Measurements from ENCODE around the gene CAMKK2.
"Not testable (repeated sequence)": the region's sequence is repeated elsewhere in the genome, so short reads cannot be mapped to it uniquely, and the experiment has no call there.

The CAMKK2 gene

DNA sequence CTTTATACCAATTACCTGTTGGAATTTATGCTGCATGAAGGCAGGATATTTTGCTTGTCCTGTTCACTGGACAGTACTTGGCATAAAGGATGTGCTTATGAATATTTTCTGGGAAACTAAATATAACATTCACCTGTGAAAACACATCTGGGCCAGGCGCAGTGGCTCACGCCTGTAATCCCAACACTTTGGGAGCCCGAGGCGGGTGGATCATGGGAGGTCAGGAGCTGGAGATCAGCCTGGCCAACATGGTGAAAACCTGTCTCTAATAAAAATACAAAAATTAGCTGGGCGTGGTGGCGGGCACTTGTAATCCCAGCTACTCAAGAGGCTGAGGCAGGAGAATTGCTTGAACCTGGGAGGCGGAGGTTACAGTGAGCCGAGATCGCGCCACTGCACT is 87.9 kb downstream of the CAMKK2 start:
- H3K27ac ChIP-seq (ENCODE audit: insufficient read depth, low read length, poor library complexity, severe bottlenecking); H3K27me3 ChIP-seq (replicated peaks; ENCODE audit: control insufficient read depth, insufficient read depth, low read length, poor library complexity, severe bottlenecking); H3K4me3 ChIP-seq (ENCODE audit: insufficient read depth, low read depth, low read length, poor library complexity, severe bottlenecking); H3K36me3 ChIP-seq (ENCODE audit: control insufficient read depth, insufficient read depth, low read length); DNase-seq; H3K9me3 ChIP-seq (ENCODE audit: control insufficient read depth, low read length): not testable (repeated sequence)
- H3K4me1 ChIP-seq (ENCODE audit: control insufficient read depth, insufficient read depth, low read length, poor library complexity, severe bottlenecking), result peaks cover 16% of the 10 kb centered on the region

DNA sequence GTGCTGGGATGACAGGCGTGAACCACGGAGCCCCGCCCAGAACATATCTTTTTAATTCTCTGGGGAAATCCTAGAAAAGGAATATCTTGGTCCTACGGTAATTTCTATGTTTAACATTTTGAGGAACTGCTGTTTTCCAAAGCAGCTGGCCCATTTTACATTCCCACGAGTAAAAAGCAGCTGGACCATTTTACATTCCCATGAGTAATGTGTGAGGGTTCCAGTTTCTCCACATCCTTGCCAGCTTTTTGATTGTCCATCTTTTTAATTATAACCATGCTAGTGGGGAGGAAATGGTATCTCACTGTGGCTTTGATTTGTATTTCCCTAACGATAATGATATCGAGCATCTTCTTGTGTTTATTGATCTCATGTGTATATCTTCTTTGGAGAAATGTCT is 91.0 kb downstream of the CAMKK2 start:
- H3K36me3 ChIP-seq (ENCODE audit: control insufficient read depth, insufficient read depth, low read length), result no peaks in the 10 kb centered on the region
- no peak overlapping the region for H3K4me3 ChIP-seq (ENCODE audit: insufficient read depth, low read depth, low read length, poor library complexity, severe bottlenecking)
- no peak overlapping the region for H3K27ac ChIP-seq (ENCODE audit: insufficient read depth, low read length, poor library complexity, severe bottlenecking)
- peaks cover 2% of the 10 kb centered on the region for H3K4me1 ChIP-seq (ENCODE audit: control insufficient read depth, insufficient read depth, low read length, poor library complexity, severe bottlenecking)
- H3K27me3 ChIP-seq (replicated peaks; ENCODE audit: control insufficient read depth, insufficient read depth, low read length, poor library complexity, severe bottlenecking), result no peaks in the 10 kb centered on the region
- no peaks in the 10 kb centered on the region for H3K9me3 ChIP-seq (ENCODE audit: control insufficient read depth, low read length)
- DNase-seq, result no peak

DNA sequence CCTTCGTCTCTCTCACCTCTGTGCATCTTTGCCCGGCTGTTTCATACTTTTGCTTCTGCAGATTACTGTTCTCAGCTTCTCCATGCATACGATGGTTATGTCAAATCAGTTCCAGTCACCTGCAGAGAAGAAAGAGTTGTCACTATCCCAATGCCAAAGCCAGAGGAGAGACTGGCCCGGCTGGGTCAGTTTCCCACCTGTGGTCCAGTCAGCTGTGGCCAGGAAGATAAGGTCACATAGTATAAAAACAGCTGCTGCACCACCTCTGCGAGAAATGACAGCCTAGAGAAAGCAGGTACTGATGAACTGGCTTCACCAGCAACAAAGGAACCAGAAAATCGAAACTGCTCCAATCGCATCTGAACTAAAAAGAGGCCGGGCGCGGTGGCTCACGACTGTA is 93.0 kb downstream of the CAMKK2 start:
- H3K27ac ChIP-seq (ENCODE audit: insufficient read depth, low read length, poor library complexity, severe bottlenecking), result no peak overlapping the region
- H3K27me3 ChIP-seq (replicated peaks; ENCODE audit: control insufficient read depth, insufficient read depth, low read length, poor library complexity, severe bottlenecking), result no peaks in the 10 kb centered on the region
- no peak overlapping the region for H3K4me3 ChIP-seq (ENCODE audit: insufficient read depth, low read depth, low read length, poor library complexity, severe bottlenecking)
- H3K9me3 ChIP-seq (ENCODE audit: control insufficient read depth, low read length), result no peaks in the 10 kb centered on the region
- no peaks in the 10 kb centered on the region for H3K4me1 ChIP-seq (ENCODE audit: control insufficient read depth, insufficient read depth, low read length, poor library complexity, severe bottlenecking)
- H3K36me3 ChIP-seq (ENCODE audit: control insufficient read depth, insufficient read depth, low read length), result no peaks in the 10 kb centered on the region
- no peak for DNase-seq

DNA sequence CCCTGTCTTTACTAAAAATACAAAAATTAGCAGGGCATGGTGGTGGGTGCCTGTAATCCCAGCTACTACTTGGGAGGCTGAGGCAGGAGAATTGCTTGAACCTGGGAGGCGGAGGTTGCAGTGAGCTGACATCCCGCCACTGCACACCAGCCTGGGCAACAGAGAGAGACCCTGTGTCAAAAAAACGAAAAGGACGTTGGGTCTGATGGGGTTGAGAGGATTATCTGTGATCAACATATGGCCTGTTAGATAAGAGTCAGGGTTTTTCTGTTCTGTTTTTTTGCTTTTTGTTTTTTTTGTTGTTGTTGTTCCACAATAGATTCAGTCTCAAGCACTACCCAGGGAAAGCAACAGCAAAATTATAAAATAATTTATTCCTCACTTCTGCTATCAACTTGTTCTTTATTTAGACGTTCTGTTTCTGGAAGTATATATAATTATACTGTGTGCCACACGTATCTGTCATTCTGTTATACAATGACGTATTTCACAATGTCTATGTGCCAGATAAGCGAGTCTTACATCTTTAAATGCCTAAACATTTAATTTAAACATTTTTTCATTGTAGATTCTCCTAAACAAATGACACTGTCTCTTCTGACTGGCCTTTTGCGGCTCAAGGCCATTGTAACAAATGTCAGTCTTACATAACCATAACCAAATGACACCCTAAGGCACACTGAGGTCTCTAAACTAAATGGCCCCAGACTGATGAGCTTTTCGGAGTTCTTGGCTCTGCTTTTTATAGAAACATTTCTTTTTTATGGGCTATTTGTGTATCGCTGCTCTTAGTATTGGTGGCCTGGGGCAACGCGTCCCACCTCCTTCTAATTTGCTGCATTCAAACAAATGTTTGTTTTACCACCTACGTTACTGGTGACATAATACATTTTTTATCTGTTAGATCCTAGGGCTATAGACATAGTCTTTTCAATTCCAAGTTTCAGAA is 93.8 kb downstream of the CAMKK2 start:
- Histone ChIP-seq H3K36me3 (ENCODE audit: control insufficient read depth, insufficient read depth, low read length) (no peaks in the 10 kb centered on the region), H3K27me3 (replicated peaks; ENCODE audit: control insufficient read depth, insufficient read depth, low read length, poor library complexity, severe bottlenecking) (no peaks in the 10 kb centered on the region), H3K4me1 (ENCODE audit: control insufficient read depth, insufficient read depth, low read length, poor library complexity, severe bottlenecking) (no peaks in the 10 kb centered on the region), H3K27ac (ENCODE audit: insufficient read depth, low read length, poor library complexity, severe bottlenecking) (no peak overlapping the region), H3K9me3 (ENCODE audit: control insufficient read depth, low read length) (no peaks in the 10 kb centered on the region), H3K4me3 (ENCODE audit: insufficient read depth, low read depth, low read length, poor library complexity, severe bottlenecking) (no peak overlapping the region)
- no peak for DNase-seq

DNA sequence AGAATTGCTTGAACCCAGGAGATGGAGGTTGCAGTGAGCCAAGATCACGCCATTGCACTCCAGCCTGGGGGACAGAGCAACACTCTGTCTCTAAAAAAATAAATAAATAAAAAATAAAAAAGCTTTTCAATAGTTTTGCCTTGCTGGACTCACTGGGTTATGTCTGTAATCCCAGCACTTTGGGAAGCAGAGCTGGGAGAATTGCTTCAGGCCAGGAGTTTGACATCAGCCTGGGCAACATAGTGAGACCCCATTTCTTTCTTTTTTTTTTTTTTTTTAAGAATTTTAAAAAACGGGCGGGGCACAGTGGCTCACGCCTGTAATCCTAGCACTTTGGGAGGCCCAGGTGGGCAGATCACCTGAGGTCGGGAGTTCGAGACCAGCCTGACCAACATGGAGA is 95.4 kb downstream of the CAMKK2 start:
- DNase-seq; H3K4me1 ChIP-seq (ENCODE audit: control insufficient read depth, insufficient read depth, low read length, poor library complexity, severe bottlenecking); H3K27me3 ChIP-seq (replicated peaks; ENCODE audit: control insufficient read depth, insufficient read depth, low read length, poor library complexity, severe bottlenecking); H3K27ac ChIP-seq (ENCODE audit: insufficient read depth, low read length, poor library complexity, severe bottlenecking); H3K9me3 ChIP-seq (ENCODE audit: control insufficient read depth, low read length); H3K4me3 ChIP-seq (ENCODE audit: insufficient read depth, low read depth, low read length, poor library complexity, severe bottlenecking); H3K36me3 ChIP-seq (ENCODE audit: control insufficient read depth, insufficient read depth, low read length): not testable (repeated sequence)

DNA sequence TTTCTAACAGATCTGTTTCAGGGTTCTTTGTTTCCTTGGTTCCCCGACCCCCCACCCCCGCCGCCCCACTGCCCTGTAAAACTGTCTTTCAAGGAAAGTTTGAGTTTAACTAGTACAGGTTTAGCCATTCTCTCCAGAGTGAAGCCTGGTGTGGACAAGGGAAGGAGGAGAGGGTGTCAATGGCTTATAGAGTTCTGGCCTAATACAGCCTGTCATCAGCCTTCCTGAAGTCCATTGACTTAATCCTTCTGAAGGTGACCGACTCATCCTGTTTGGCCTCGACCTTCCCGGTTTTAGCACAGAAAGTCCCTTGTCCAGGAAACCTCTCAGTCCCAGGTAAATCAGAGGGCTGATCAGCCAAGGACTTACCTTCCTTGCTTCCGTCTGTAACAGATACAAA is 97.6 kb downstream of the CAMKK2 start:
- Histone ChIP-seq H3K27ac (ENCODE audit: insufficient read depth, low read length, poor library complexity, severe bottlenecking) (no peak overlapping the region), H3K36me3 (ENCODE audit: control insufficient read depth, insufficient read depth, low read length) (no peaks in the 10 kb centered on the region), H3K4me1 (ENCODE audit: control insufficient read depth, insufficient read depth, low read length, poor library complexity, severe bottlenecking) (peaks cover 3% of the 10 kb centered on the region), H3K9me3 (ENCODE audit: control insufficient read depth, low read length) (no peaks in the 10 kb centered on the region), H3K27me3 (replicated peaks; ENCODE audit: control insufficient read depth, insufficient read depth, low read length, poor library complexity, severe bottlenecking) (no peaks in the 10 kb centered on the region), H3K4me3 (ENCODE audit: insufficient read depth, low read depth, low read length, poor library complexity, severe bottlenecking) (no peak overlapping the region)
- DNase-seq, result no peak

DNA sequence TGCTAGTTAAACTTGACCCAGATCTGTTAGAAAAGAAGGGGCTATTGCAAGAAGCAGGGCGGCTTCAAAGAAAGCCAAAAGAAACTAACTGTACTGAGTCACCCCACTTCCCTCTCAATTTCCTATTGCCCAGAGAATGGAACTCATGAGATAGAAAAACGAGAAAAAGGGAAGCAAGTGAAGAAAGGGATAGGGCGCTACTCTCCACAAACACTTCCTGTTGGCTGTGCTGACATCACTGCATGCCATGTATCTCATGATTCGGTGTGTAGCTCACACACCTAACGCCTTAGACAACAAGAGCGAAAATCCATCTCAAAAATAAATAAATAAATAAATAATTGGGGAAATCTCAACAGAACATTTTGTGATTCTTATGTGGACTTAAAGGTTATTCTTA is 99.6 kb downstream of the CAMKK2 start:
- no peak overlapping the region for H3K4me3 ChIP-seq (ENCODE audit: insufficient read depth, low read depth, low read length, poor library complexity, severe bottlenecking)
- H3K9me3 ChIP-seq (ENCODE audit: control insufficient read depth, low read length), result no peaks in the 10 kb centered on the region
- H3K4me1 ChIP-seq (ENCODE audit: control insufficient read depth, insufficient read depth, low read length, poor library complexity, severe bottlenecking), result peaks cover 3% of the 10 kb centered on the region
- H3K27me3 ChIP-seq (replicated peaks; ENCODE audit: control insufficient read depth, insufficient read depth, low read length, poor library complexity, severe bottlenecking), result no peaks in the 10 kb centered on the region
- H3K36me3 ChIP-seq (ENCODE audit: control insufficient read depth, insufficient read depth, low read length), result no peaks in the 10 kb centered on the region
- no peak overlapping the region for H3K27ac ChIP-seq (ENCODE audit: insufficient read depth, low read length, poor library complexity, severe bottlenecking)
- DNase-seq, result no peak

DNA sequence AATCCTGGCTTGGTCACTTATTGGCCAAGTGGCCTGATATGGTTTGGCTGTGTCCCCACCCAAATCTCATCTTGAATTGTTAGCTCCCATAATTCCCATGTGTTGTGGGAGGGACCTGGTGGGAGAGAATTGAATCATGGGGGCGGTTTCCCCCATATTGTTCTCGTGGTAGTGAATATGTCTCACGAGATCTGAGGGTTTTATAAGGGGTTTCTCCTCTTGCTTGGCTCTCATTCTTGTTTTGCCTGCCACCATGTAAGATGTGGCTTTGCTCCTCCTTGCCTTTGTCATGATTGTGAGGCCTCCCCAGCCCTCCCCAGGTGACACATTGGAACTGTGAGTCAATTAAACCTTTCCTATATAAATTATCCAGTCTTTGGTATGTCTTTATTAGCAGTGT is 105.4 kb downstream of the CAMKK2 start:
- no peak overlapping the region for H3K4me3 ChIP-seq (ENCODE audit: insufficient read depth, low read depth, low read length, poor library complexity, severe bottlenecking)
- no peaks in the 10 kb centered on the region for H3K36me3 ChIP-seq (ENCODE audit: control insufficient read depth, insufficient read depth, low read length)
- no peaks in the 10 kb centered on the region for H3K27me3 ChIP-seq (replicated peaks; ENCODE audit: control insufficient read depth, insufficient read depth, low read length, poor library complexity, severe bottlenecking)
- H3K27ac ChIP-seq (ENCODE audit: insufficient read depth, low read length, poor library complexity, severe bottlenecking), result no peak overlapping the region
- DNase-seq, result no peak
- H3K9me3 ChIP-seq (ENCODE audit: control insufficient read depth, low read length), result no peaks in the 10 kb centered on the region
- H3K4me1 ChIP-seq (ENCODE audit: control insufficient read depth, insufficient read depth, low read length, poor library complexity, severe bottlenecking), result no peaks in the 10 kb centered on the region

DNA sequence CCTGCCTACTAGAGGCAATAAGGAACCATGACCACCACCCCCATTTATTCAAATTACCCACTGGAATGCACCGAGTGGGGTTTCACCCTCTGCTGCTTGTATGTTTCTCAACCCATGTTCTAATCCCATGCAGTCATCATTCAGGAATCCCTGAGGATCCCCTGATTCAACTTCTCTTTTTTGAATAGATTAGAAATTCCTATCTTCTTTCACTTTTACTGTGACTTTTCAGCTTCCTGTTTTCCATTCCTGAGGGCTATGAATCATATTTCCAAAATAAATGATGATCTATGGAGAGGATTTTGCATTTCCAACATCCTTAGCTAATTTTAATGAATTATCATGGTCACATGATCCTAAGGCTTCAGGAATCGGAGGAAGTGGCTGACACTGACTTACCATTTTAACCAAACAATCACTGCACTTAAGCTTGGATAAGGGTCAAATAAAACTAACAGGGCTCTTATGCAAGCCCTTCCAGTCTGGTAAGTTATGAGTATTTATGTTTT is 105.9 kb downstream of the CAMKK2 start:
- H3K4me1 ChIP-seq (ENCODE audit: control insufficient read depth, insufficient read depth, low read length, poor library complexity, severe bottlenecking), result no peaks in the 10 kb centered on the region
- no peaks in the 10 kb centered on the region for H3K36me3 ChIP-seq (ENCODE audit: control insufficient read depth, insufficient read depth, low read length)
- no peak overlapping the region for H3K4me3 ChIP-seq (ENCODE audit: insufficient read depth, low read depth, low read length, poor library complexity, severe bottlenecking)
- DNase-seq, result no peak
- no peaks in the 10 kb centered on the region for H3K9me3 ChIP-seq (ENCODE audit: control insufficient read depth, low read length)
- H3K27ac ChIP-seq (ENCODE audit: insufficient read depth, low read length, poor library complexity, severe bottlenecking), result no peak overlapping the region
- no peaks in the 10 kb centered on the region for H3K27me3 ChIP-seq (replicated peaks; ENCODE audit: control insufficient read depth, insufficient read depth, low read length, poor library complexity, severe bottlenecking)

DNA sequence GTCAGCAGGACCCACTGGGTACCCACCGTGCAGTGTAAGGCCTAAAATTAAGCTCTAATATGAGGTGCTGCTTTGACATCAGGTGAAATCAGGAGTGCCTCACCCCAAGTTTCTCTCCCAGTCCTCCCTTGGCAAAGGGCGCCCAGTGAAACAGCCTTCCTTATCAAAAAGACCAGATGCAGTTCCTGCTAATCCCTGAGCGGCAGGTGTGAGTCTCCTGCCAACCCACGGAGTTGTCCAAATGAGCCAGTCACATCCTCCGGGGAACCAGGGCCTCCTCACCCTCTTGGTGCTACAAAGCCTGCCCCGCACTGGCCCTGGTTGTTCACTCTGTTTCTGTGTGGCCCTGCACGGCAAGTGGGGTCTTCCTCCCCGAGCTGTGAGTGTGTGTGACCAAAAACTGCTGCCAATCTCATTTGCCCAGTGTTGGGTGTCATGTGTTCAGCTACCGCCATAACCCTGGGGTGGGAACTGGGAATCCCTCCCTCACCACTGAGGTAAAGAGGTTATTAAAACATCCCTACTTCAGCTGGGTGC is 106.8 kb downstream of the CAMKK2 start:
- Histone ChIP-seq H3K27me3 (replicated peaks; ENCODE audit: control insufficient read depth, insufficient read depth, low read length, poor library complexity, severe bottlenecking) (no peaks in the 10 kb centered on the region), H3K27ac (ENCODE audit: insufficient read depth, low read length, poor library complexity, severe bottlenecking) (no peak overlapping the region)

More for the DNA sequence above, 106.8 kb downstream of the CAMKK2 start:
- Histone ChIP-seq H3K36me3 (ENCODE audit: control insufficient read depth, insufficient read depth, low read length) (no peaks in the 10 kb centered on the region), H3K4me1 (ENCODE audit: control insufficient read depth, insufficient read depth, low read length, poor library complexity, severe bottlenecking) (no peaks in the 10 kb centered on the region), H3K9me3 (ENCODE audit: control insufficient read depth, low read length) (no peaks in the 10 kb centered on the region), H3K4me3 (ENCODE audit: insufficient read depth, low read depth, low read length, poor library complexity, severe bottlenecking) (no peak overlapping the region)
- DNase-seq, result no peak
